ENCODE results near the gene NDUFS2. TPM values are rescaled to one million over a fixed set of nuclear protein-coding genes. Genes with fewer than 3 reads are reported as not detected.

The NDUFS2 gene
- total and polyA plus RNA-seq, 10 of the 15 experiments (the other 5 are each of a cell fraction or from before 2014, with no cell fraction given), result 66.5 to 215 (median 148) TPM

DNA sequence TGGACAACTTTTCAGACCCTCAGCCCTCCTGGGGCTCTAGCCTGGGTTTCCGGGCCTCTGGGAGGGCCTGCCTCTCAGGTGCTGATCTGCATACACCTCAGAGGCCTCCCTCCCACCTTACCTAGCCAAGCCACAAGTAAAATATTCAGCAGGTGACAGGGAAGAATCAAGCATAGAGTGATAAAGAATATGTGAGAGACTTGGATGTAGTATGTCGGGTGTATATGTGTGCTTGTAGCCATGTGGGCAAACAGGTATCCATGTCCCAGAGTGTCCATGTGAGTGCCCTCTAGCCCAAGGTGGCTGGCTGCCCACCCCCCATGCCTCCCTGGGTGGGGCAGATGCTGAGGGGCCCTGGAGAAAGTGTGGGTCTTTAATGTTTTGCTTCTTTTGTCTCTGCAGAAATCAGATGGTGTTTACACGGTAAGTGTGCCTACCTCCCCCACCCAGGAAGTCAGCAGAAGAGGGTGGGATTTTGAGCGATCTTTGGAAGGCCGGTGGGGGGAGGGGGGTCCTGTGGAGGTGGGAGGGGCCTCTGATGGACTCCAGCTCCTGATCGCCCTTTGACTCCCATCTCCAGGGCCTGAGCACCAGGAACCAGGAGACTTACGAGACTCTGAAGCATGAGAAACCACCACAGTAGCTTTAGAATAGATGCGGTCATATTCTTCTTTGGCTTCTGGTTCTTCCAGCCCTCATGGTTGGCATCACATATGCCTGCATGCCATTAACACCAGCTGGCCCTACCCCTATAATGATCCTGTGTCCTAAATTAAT is 16.3 kb downstream of the NDUFS2 start:
- ChIA-PET POLR2A (interaction anchor here (1.1 to 5.7 kb wide), 2 partner anchors 12 to 15 kb away, joined by 3 to 24 read pairs; partner anchors contain the start of gene NDUFS2), CTCF (interaction anchor here (1.0 to 17.1 kb wide), 9 partner anchors 8 to 163 kb away, joined by 3 to 385 read pairs (median 16); partner anchors contain the start of genes CFAP126, NDUFS2 and TOMM40L), SMC1A (ENCODE audit: uncharacterized antibody, unreplicated experiment) (interaction anchor here (0.8 to 3.6 kb wide), 8 partner anchors 11 to 165 kb away, joined by 3 to 15 read pairs (median 4); no protein-coding TSS in a partner anchor), RAD21 (ENCODE audit: unreplicated experiment) (interaction anchor here (0.7 to 2.1 kb wide), 6 partner anchors 7 to 164 kb away, joined by 3 to 6 read pairs (median 3); no protein-coding TSS in a partner anchor)
- Histone ChIP-seq H2AFZ (ENCODE audit: control insufficient read depth, low read depth, low read length) (no peak overlapping the region), H3K79me2 (ENCODE audit: control insufficient read depth, insufficient read depth, low read length) (no peaks in the 10 kb centered on the region), H4K20me1 (ENCODE audit: control insufficient read depth, insufficient read depth) (no peaks in the 10 kb centered on the region), H3K27me3 (replicated peaks in 1 of 2; ENCODE audit: control insufficient read depth in 2 of 2, insufficient read depth in 2 of 2, low read length in 1 of 2) (no peaks in the 10 kb centered on the region), H3K4me2 (ENCODE audit: control insufficient read depth, insufficient read depth) (no peak overlapping the region), H3K27ac (ENCODE audit: control insufficient read depth, insufficient read depth) (no peak overlapping the region), H3K9ac (ENCODE audit: control insufficient read depth, insufficient read depth, low read length) (no peak overlapping the region), H3K36me3 (ENCODE audit: control insufficient read depth in 2 of 2, insufficient read depth in 2 of 2, low read length in 1 of 2) (peaks cover 2 to 9% of the 10 kb centered on the region in 2 experiments; a peak in 3 of 4 replicates), H3K4me1 (ENCODE audit: control insufficient read depth, insufficient read depth, low read length) (peaks cover 21% of the 10 kb centered on the region), H3K4me3 (no peak overlapping the region), H3K9me3 (replicated peaks; ENCODE audit: control insufficient read depth, insufficient read depth, low read length) (no peaks in the 10 kb centered on the region)
- DNase-seq (ENCODE audit: low read depth, low spot score) (no peak), FAIRE-seq (no peak), ATAC-seq (no peak)
- WGBS (ENCODE audit: insufficient coverage, insufficient replicate concordance, low lambda C conversion rate, missing lambda C conversion rate), result 52% methylated on average over 8 of the region's 8 CpGs
- BruUV-seq (replicated peaks), result no TSS peak
- intact Hi-C loops (cut with micrococcal nuclease; ENCODE audit: unreplicated experiment) (no loop called here), in situ Hi-C loops (cut with MboI) (no loop called here)
- TF ChIP-seq ZZZ3 (IDR thresholded peaks at IDR 0.05; ENCODE audit: control insufficient read depth, insufficient read length, low read depth), result no peak
- no peak for TF ChIP-seq STAT3 (IDR thresholded peaks at IDR 0.05; ENCODE audit: low read depth, low read length)
- TF ChIP-seq TCF7 (IDR thresholded peaks at IDR 0.05; ENCODE audit: borderline replicate concordance), result no peak
- TF ChIP-seq PML (IDR thresholded peaks at IDR 0.05; ENCODE audit: low read length), result no peak
- no peak for TF ChIP-seq SIN3A (IDR thresholded peaks at IDR 0.05; ENCODE audit: low read depth, low read length)
- TF ChIP-seq, protein P1, sequence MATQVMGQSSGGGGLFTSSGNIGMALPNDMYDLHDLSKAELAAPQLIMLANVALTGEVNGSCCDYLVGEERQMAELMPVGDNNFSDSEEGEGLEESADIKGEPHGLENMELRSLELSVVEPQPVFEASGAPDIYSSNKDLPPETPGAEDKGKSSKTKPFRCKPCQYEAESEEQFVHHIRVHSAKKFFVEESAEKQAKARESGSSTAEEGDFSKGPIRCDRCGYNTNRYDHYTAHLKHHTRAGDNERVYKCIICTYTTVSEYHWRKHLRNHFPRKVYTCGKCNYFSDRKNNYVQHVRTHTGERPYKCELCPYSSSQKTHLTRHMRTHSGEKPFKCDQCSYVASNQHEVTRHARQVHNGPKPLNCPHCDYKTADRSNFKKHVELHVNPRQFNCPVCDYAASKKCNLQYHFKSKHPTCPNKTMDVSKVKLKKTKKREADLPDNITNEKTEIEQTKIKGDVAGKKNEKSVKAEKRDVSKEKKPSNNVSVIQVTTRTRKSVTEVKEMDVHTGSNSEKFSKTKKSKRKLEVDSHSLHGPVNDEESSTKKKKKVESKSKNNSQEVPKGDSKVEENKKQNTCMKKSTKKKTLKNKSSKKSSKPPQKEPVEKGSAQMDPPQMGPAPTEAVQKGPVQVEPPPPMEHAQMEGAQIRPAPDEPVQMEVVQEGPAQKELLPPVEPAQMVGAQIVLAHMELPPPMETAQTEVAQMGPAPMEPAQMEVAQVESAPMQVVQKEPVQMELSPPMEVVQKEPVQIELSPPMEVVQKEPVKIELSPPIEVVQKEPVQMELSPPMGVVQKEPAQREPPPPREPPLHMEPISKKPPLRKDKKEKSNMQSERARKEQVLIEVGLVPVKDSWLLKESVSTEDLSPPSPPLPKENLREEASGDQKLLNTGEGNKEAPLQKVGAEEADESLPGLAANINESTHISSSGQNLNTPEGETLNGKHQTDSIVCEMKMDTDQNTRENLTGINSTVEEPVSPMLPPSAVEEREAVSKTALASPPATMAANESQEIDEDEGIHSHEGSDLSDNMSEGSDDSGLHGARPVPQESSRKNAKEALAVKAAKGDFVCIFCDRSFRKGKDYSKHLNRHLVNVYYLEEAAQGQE (IDR thresholded peaks at IDR 0.05; ENCODE audit: low read depth, low read length), result no peak
- TF ChIP-seq, protein P2, sequence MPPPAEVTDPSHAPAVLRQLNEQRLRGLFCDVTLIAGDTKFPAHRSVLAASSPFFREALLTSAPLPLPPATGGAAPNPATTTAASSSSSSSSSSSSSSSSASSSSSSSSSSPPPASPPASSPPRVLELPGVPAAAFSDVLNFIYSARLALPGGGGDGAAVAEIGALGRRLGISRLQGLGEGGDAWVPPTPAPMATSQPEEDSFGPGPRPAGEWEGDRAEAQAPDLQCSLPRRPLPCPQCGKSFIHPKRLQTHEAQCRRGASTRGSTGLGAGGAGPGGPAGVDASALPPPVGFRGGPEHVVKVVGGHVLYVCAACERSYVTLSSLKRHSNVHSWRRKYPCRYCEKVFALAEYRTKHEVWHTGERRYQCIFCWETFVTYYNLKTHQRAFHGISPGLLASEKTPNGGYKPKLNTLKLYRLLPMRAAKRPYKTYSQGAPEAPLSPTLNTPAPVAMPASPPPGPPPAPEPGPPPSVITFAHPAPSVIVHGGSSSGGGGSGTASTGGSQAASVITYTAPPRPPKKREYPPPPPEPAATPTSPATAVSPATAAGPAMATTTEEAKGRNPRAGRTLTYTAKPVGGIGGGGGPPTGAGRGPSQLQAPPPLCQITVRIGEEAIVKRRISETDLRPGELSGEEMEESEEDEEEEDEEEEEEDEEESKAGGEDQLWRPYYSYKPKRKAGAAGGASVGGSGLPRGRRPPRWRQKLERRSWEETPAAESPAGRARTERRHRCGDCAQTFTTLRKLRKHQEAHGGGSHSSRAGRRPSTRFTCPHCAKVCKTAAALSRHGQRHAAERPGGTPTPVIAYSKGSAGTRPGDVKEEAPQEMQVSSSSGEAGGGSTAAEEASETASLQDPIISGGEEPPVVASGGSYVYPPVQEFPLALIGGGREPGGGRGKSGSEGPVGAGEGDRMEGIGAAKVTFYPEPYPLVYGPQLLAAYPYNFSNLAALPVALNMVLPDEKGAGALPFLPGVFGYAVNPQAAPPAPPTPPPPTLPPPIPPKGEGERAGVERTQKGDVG (CRISPR knock-in tag; IDR thresholded peaks at IDR 0.05), result no peak
- no peak for TF ChIP-seq MTA2 (IDR thresholded peaks at IDR 0.05; ENCODE audit: low read depth)
- TF ChIP-seq, protein P3, sequence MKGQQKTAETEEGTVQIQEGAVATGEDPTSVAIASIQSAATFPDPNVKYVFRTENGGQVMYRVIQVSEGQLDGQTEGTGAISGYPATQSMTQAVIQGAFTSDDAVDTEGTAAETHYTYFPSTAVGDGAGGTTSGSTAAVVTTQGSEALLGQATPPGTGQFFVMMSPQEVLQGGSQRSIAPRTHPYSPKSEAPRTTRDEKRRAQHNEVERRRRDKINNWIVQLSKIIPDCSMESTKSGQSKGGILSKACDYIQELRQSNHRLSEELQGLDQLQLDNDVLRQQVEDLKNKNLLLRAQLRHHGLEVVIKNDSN (IDR thresholded peaks at IDR 0.05; ENCODE audit: borderline replicate concordance, extremely low read length, insufficient read depth, low read depth, low read length), result no peak
- TF ChIP-seq CEBPB (IDR thresholded peaks at IDR 0.05; ENCODE audit: borderline replicate concordance in 1 of 2, low read depth in 2 of 2, low read length in 2 of 2), result no peak
- TF ChIP-seq CREM (IDR thresholded peaks at IDR 0.05; ENCODE audit: low read depth), result no peak
- no peak for TF ChIP-seq MEF2A (IDR thresholded peaks at IDR 0.05; ENCODE audit: insufficient read depth, low read depth, low read length)
- no peak for TF ChIP-seq CBX3 (IDR thresholded peaks at IDR 0.05; ENCODE audit: borderline replicate concordance, low read depth)
- no peak for TF ChIP-seq NRF1 (conservative IDR thresholded peaks at IDR 0.05; ENCODE audit: low read depth, low read length)
